RPMI8226 (cell line): ENCODE measurements around the gene CLDN14.

Experiments used
- DNase-seq: peaks from one replicate; pipeline ENCODE4 v3.0.0-alpha.2; 2015

The CLDN14 gene

GRCh38 chr21:36466061-36466511, 13.8 kb downstream of the CLDN14 start:
- no peak for DNase-seq

- no peak for DNase-seq
Measured at GRCh38 chr21:36465478-36465877, 14.4 kb downstream of the CLDN14 start.

- DNase-seq = no peak
Measured at GRCh38 chr21:36464590-36464989, 15.3 kb downstream of the CLDN14 start.

- DNase-seq = no peak
Measured at GRCh38 chr21:36463991-36464390, 15.9 kb downstream of the CLDN14 start.

GRCh38 chr21:36463204-36463603, 16.7 kb downstream of the CLDN14 start:
- DNase-seq = no peak

GRCh38 chr21:36461918-36462486, 17.9 kb downstream of the CLDN14 start:
- no peak for DNase-seq

- peak; percentile 61 for DNase-seq
Measured at GRCh38 chr21:36461277-36461917, 18.5 kb downstream of the CLDN14 start.

- no peak for DNase-seq
Measured at GRCh38 chr21:36460866-36461265, 19.1 kb downstream of the CLDN14 start.

GRCh38 chr21:36459098-36459497, 20.8 kb downstream of the CLDN14 start:
- no peak for DNase-seq

- peak; percentile 57 for DNase-seq
Measured at GRCh38 chr21:36456729-36457414, 23.1 kb downstream of the CLDN14 start.

GRCh38 chr21:36454706-36455105, 25.2 kb downstream of the CLDN14 start:
- peak; percentile 72 for DNase-seq

GRCh38 chr21:36454093-36454531, 25.8 kb downstream of the CLDN14 start:
- DNase-seq = peak; percentile 73

- DNase-seq = no peak
Measured at GRCh38 chr21:36452281-36452825, 27.6 kb downstream of the CLDN14 start.

- no peak for DNase-seq
Measured at GRCh38 chr21:36451506-36451905, 28.4 kb downstream of the CLDN14 start.

- DNase-seq = no peak
Measured at GRCh38 chr21:36450511-36450910, 29.4 kb downstream of the CLDN14 start.

GRCh38 chr21:36446301-36446700, 33.6 kb downstream of the CLDN14 start:
- DNase-seq = no peak

- DNase-seq = no peak
Measured at GRCh38 chr21:36441715-36442114, 38.2 kb downstream of the CLDN14 start.

GRCh38 chr21:36437745-36438128, 42.2 kb downstream of the CLDN14 start:
- DNase-seq = no peak

- no peak for DNase-seq
Measured at GRCh38 chr21:36436829-36437744, 42.8 kb downstream of the CLDN14 start.

- no peak for DNase-seq
Measured at GRCh38 chr21:36434144-36434543, 45.8 kb downstream of the CLDN14 start.

GRCh38 chr21:36433059-36433709, 46.7 kb downstream of the CLDN14 start:
- no peak for DNase-seq

- DNase-seq = no peak
Measured at GRCh38 chr21:36431252-36431651, 48.7 kb downstream of the CLDN14 start.
